CD8-positive, alpha-beta memory T cell (primary cell): ENCODE results near the gene LCMT1. TPM values are rescaled to one million over a fixed set of nuclear protein-coding genes. Genes with fewer than 3 reads are reported as not detected.

Experiments used
- CTCF ChIA-PET: fragments of 350-600 bp; sonication (Branson Sonifier 250); formaldehyde crosslinking; loops from one replicate; lab custom pipeline; 2021; ENCODE audit warnings: antibody characterized with exemption; lab: Charles Lee
- POLR2A ChIA-PET: fragments of 350-600 bp; sonication (Branson Sonifier 250); formaldehyde crosslinking; loops from one replicate; lab custom pipeline; 2021; ENCODE audit warnings: antibody characterized with exemption; lab: Charles Lee
- DNase-seq, 5 donors: peaks; one replicate each; pipeline versions ENCODE4 v3.0.0 to v3.0.0-alpha.2; 2020 to 2022; ENCODE audit warnings: mixed read lengths in 1 of 5
- H3K27ac ChIP-seq: one replicate; pipeline ENCODE4 v1.7.0; 2013; ENCODE audit warnings: low read depth, mild to moderate bottlenecking, low read length, moderate library complexity
- H3K27me3 ChIP-seq: 2 replicates; pipeline ENCODE4 v1.7.0; 2013; ENCODE audit warnings: low read length, mild to moderate bottlenecking; ENCODE audit not compliant: insufficient read depth, poor library complexity, severe bottlenecking
- H3K36me3 ChIP-seq: 2 replicates; pipeline ENCODE4 v1.7.0; 2013; ENCODE audit warnings: mild to moderate bottlenecking, low read length, moderate library complexity; ENCODE audit not compliant: insufficient read depth
- H3K4me1 ChIP-seq: 2 replicates; pipeline ENCODE4 v1.7.0; 2013; ENCODE audit warnings: mild to moderate bottlenecking, low read length, moderate library complexity; ENCODE audit not compliant: insufficient read depth
- H3K4me3 ChIP-seq: 2 replicates; pipeline ENCODE4 v1.7.0; 2013; ENCODE audit warnings: mild to moderate bottlenecking, low read length
- H3K9me3 ChIP-seq: 2 replicates; pipeline ENCODE4 v1.7.0; 2013; ENCODE audit warnings: mild to moderate bottlenecking, low read length
- H3K27ac Mint-ChIP-seq, 8 donors: one replicate each; pipeline ENCODE4 v1.8.0; 2020 to 2021; ENCODE audit warnings: mixed read lengths in 8 of 8, mild to moderate bottlenecking in 6 of 8, inconsistent platforms in 3 of 8, moderate library complexity in 3 of 8
- H3K27me3 Mint-ChIP-seq, 2 donors: one replicate each; pipeline ENCODE4 v1.8.0; 2020 to 2021; ENCODE audit warnings: mixed read lengths in 2 of 2, mild to moderate bottlenecking in 1 of 2, moderate library complexity in 1 of 2
- H3K36me3 Mint-ChIP-seq, 3 donors: one replicate each; pipeline ENCODE4 v1.8.0; 2020 to 2021; ENCODE audit warnings: mixed read lengths in 3 of 3, inconsistent platforms in 1 of 3, mild to moderate bottlenecking in 1 of 3
- H3K4me1 Mint-ChIP-seq, 3 donors: one replicate each; pipeline ENCODE4 v1.8.0; 2020 to 2021; ENCODE audit warnings: mixed read lengths in 3 of 3, inconsistent platforms in 1 of 3, mild to moderate bottlenecking in 1 of 3
- H3K4me3 Mint-ChIP-seq, 7 donors: one replicate each; pipeline ENCODE4 v1.8.0; 2020 to 2021; ENCODE audit warnings: mixed read lengths in 7 of 7, mild to moderate bottlenecking in 6 of 7, moderate library complexity in 4 of 7, inconsistent platforms in 2 of 7
- H3K9me3 Mint-ChIP-seq, 5 donors: one replicate each; pipeline ENCODE4 v1.8.0; 2020 to 2022; ENCODE audit warnings: mixed read lengths in 5 of 5, mild to moderate bottlenecking in 3 of 5, moderate library complexity in 2 of 5, inconsistent platforms in 1 of 5
- polyA plus RNA-seq: library from polyadenylated mRNA; unstranded; fragments of 300-500 nt; fragmentation: Illumina TruSeq; gene quantifications from one replicate; pipeline ENCODE4 v1.2.3, GENCODE V29; 2021
- total RNA-seq, 2 experiments: library from RNA; stranded (reverse); gene quantifications; one replicate each; pipeline ENCODE4 v1.2.3, GENCODE V29; 2021

Gene LCMT1
- total and polyA plus RNA-seq, 3 experiments from 2014 or later: 43.6 to 54.3 (median 43.8) TPM

DNA sequence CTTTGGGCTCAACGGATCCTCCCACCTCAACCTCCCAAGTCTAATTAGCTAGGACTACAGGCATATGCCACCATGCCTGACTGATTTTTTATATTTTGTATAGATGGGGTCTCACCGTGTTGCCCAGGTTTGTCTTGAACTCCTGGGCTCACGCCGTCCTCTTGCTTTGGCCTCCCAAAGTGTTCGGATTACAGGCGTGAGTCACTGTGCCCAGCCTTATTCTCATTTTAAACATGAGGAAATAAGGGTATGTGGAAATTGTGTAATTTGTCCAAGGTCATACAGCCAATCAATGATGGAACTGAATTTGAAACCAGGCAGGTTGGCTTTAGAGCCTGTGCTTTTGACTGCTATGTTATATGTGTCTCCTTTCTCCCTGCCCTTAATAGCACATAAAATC is 77.8 kb downstream of the LCMT1 start:
- Histone ChIP-seq H3K4me1 (no peaks in the 10 kb centered on the region), H3K27ac (no peak overlapping the region), H3K4me3 (no peak overlapping the region), H3K27me3 (no peaks in the 10 kb centered on the region), H3K9me3 (no peaks in the 10 kb centered on the region), H3K36me3 (no peaks in the 10 kb centered on the region)
- Mint-ChIP-seq H3K4me1 (no peaks in the 10 kb centered on the region), H3K9me3 (peaks cover 0 to 2% (median 0%) of the 10 kb centered on the region in 5 donors), H3K27ac (peak overlapping the region in 1 of 8 donors; percentile 2), H3K27me3 (no peaks in the 10 kb centered on the region), H3K4me3 (no peak overlapping the region), H3K36me3 (peaks cover 0 to 2% (median 0%) of the 10 kb centered on the region in 3 donors)
- no peak for DNase-seq
- CTCF ChIA-PET: no interaction called here
- POLR2A ChIA-PET: no interaction called here

DNA sequence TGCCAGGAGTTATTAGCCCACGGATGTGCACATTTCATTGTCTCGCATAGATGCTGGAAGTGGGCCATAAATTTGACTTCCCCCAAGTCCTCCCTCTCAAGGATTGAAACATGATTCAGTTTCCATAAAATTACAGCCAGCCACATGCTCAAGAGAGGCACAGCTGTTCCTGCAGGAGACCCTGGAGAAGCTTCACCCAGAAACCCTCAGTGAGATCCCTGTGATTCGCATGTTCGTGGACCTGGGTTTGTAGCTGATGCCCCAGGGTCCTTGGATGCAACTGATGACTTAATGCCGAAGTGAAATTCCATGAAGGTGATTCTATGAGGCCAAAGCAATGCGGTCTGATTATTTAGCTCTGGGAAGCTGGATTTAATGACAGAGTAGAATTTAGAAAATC is 80.6 kb downstream of the LCMT1 start:
- CTCF ChIA-PET: no interaction called here
- no peak overlapping the region for H3K27ac Mint-ChIP-seq
- H3K27me3 Mint-ChIP-seq: no peaks in the 10 kb centered on the region
- Histone ChIP-seq H3K27ac (no peak overlapping the region), H3K27me3 (no peaks in the 10 kb centered on the region), H3K4me3 (no peak overlapping the region), H3K4me1 (no peaks in the 10 kb centered on the region), H3K9me3 (no peaks in the 10 kb centered on the region), H3K36me3 (no peaks in the 10 kb centered on the region)
- no peaks in the 10 kb centered on the region for H3K9me3 Mint-ChIP-seq
- H3K36me3 Mint-ChIP-seq: peaks cover 0 to 2% (median 0%) of the 10 kb centered on the region in 3 donors
- POLR2A ChIA-PET: no interaction called here
- DNase-seq: no peak
- no peak overlapping the region for H3K4me3 Mint-ChIP-seq
- H3K4me1 Mint-ChIP-seq: no peaks in the 10 kb centered on the region

DNA sequence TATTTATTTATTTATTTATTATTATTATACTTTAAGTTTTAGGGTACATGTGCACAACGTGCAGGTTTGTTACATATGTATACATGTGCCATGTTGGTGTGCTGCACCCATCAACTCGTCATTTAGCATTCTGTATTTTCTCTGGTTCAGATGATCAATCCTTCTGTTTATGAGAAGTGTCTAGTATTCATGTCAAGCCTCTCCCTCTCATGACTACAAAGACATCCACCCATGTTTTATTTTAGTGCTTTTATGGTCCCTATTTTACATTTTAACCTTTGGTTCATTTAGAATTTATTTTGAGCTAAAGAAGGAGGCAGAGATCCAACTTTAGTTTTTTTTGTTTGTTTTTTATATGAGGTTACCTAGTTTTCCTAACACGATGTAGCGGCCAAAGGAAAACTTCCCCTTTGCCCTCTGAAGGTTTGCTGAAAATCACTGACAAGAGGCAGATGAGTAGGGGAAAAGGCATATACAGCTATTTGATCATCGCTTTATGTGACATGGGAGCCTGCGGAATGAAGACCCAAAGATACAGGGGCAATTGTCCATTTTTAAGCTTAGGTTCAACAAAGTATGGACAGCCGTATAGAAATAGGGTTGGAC is 82.8 kb downstream of the LCMT1 start:
- no peaks in the 10 kb centered on the region for H3K9me3 Mint-ChIP-seq
- no peak overlapping the region for H3K4me3 Mint-ChIP-seq
- Histone ChIP-seq H3K9me3 (no peaks in the 10 kb centered on the region), H3K27me3 (no peaks in the 10 kb centered on the region), H3K27ac (no peak overlapping the region), H3K4me1 (no peaks in the 10 kb centered on the region), H3K4me3 (no peak overlapping the region), H3K36me3 (no peaks in the 10 kb centered on the region)
- ChIA-PET POLR2A (no interaction called here), CTCF (no interaction called here)
- peaks cover 0 to 2% (median 0%) of the 10 kb centered on the region in 3 donors for H3K36me3 Mint-ChIP-seq
- peak overlapping the region in 1 of 8 donors; percentile 69 for H3K27ac Mint-ChIP-seq
- no peak for DNase-seq
- H3K27me3 Mint-ChIP-seq: no peaks in the 10 kb centered on the region
- H3K4me1 Mint-ChIP-seq: no peaks in the 10 kb centered on the region

DNA sequence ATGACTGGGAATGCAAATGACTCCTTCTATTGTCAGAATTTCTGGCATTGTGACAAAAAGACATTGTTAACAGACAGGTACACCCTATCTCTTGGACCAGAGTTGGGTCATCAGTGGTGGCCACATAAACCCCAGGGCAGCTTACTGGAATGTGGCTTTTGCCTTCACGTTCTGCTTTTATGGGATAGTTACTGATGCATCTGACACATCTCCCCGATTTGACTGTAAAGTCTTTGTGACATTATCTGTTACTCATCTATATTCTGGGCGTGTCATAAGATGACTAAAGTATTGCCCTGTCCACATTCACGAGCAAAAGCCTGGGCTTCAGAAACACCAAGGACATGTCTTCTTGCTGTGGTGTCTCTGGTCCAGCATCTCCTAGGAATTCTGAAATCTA is 86.5 kb downstream of the LCMT1 start:
- no peaks in the 10 kb centered on the region for H3K9me3 Mint-ChIP-seq
- CTCF ChIA-PET: no interaction called here
- no peaks in the 10 kb centered on the region for H3K9me3 ChIP-seq
- no peaks in the 10 kb centered on the region for H3K36me3 ChIP-seq
- no peaks in the 10 kb centered on the region for H3K27me3 ChIP-seq
- no peak overlapping the region for H3K4me3 Mint-ChIP-seq
- no peak overlapping the region for H3K27ac ChIP-seq
- DNase-seq: no peak
- H3K27ac Mint-ChIP-seq: no peak overlapping the region
- H3K4me1 ChIP-seq: no peaks in the 10 kb centered on the region
- H3K4me1 Mint-ChIP-seq: no peaks in the 10 kb centered on the region
- no peaks in the 10 kb centered on the region for H3K36me3 Mint-ChIP-seq
- POLR2A ChIA-PET: interaction anchor here (0.6 kb wide), 1 partner anchor 1719 kb away, joined by 3 read pairs; no protein-coding TSS in a partner anchor
- no peaks in the 10 kb centered on the region for H3K27me3 Mint-ChIP-seq
- no peak overlapping the region for H3K4me3 ChIP-seq

DNA sequence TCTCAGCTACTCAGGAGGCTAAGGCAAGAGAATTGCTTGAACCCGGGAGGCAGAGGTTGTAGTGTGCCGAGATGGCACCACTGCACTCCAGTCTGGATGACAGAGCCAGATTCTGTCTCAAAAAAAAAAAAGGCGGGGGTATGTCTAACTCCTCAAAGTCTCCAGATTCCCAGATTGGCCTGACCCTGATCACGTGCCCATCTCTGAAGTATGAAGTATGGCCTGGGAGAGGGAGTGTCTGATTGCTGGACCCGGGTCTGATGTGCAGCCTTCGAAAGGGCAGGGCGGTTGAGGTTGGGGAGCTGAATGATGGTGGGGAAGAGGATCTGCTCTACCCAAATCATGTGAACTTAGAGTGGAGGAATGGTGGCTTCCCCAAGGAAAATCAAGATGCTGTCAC is 87.9 kb downstream of the LCMT1 start:
- Mint-ChIP-seq H3K4me3 (no peak overlapping the region), H3K36me3 (no peaks in the 10 kb centered on the region), H3K9me3 (no peaks in the 10 kb centered on the region), H3K27ac (no peak overlapping the region), H3K4me1 (no peaks in the 10 kb centered on the region), H3K27me3 (no peaks in the 10 kb centered on the region)
- Histone ChIP-seq H3K4me1 (no peaks in the 10 kb centered on the region), H3K4me3 (no peak overlapping the region), H3K9me3 (no peaks in the 10 kb centered on the region), H3K27me3 (no peaks in the 10 kb centered on the region), H3K27ac (no peak overlapping the region), H3K36me3 (no peaks in the 10 kb centered on the region)
- CTCF ChIA-PET: no interaction called here
- DNase-seq: no peak
- POLR2A ChIA-PET: no interaction called here

DNA sequence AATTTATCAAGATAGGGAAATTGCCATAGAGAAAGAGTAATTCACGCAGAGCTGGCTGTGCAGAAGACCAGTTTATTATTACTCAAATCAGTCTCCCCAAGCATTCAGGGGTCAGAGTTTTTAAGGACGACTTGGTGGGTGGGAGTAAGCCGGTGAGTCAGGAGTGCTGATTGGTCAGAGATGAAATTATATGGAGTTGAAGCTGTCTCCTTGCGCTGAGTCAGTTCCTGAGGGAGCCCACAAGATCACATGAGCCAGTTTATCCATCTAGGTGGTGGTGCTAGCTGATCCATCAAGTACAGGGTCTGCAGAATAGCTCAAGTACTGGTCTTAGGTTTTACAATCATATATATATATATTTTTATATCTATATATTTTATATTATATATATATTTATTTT is 99.2 kb downstream of the LCMT1 start:
- H3K27ac ChIP-seq: no peak overlapping the region
- no peak overlapping the region for H3K4me3 ChIP-seq
- Mint-ChIP-seq H3K36me3 (no peaks in the 10 kb centered on the region), H3K4me3 (no peak overlapping the region), H3K4me1 (no peaks in the 10 kb centered on the region), H3K27me3 (no peaks in the 10 kb centered on the region), H3K9me3 (no peaks in the 10 kb centered on the region), H3K27ac (no peak overlapping the region)
- ChIA-PET POLR2A (no interaction called here), CTCF (no interaction called here)
- no peaks in the 10 kb centered on the region for H3K4me1 ChIP-seq
- DNase-seq: no peak
- H3K27me3 ChIP-seq: no peaks in the 10 kb centered on the region
- no peaks in the 10 kb centered on the region for H3K9me3 ChIP-seq
- H3K36me3 ChIP-seq: no peaks in the 10 kb centered on the region

DNA sequence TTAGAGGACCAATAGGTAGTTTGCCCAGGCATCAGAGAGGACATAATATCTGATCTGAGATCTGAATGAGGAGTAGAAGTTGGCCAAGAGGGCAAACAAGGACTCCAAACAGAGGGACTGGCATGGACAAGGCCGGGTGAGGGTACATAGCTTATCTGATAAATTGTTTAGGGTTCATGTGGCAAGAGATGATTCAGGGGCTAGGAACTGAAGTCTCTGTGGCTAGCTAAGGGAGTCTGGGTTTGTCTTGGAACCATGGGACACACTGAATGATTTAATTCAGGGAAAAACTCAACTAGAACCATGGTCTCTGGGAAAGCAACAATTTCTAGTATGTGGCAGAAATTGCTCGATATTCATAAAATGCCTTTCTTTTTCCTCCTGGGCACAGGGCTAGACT is 101.1 kb downstream of the LCMT1 start:
- Histone ChIP-seq H3K27me3 (no peaks in the 10 kb centered on the region), H3K27ac (no peak overlapping the region), H3K4me1 (no peaks in the 10 kb centered on the region), H3K36me3 (no peaks in the 10 kb centered on the region), H3K4me3 (no peak overlapping the region), H3K9me3 (no peaks in the 10 kb centered on the region)
- no peak overlapping the region for H3K27ac Mint-ChIP-seq
- no peaks in the 10 kb centered on the region for H3K36me3 Mint-ChIP-seq
- no peak for DNase-seq
- H3K27me3 Mint-ChIP-seq: peaks cover 0 to 4% of the 10 kb centered on the region in 2 donors
- CTCF ChIA-PET: no interaction called here
- H3K9me3 Mint-ChIP-seq: no peaks in the 10 kb centered on the region
- POLR2A ChIA-PET: no interaction called here
- no peaks in the 10 kb centered on the region for H3K4me1 Mint-ChIP-seq
- H3K4me3 Mint-ChIP-seq: no peak overlapping the region

DNA sequence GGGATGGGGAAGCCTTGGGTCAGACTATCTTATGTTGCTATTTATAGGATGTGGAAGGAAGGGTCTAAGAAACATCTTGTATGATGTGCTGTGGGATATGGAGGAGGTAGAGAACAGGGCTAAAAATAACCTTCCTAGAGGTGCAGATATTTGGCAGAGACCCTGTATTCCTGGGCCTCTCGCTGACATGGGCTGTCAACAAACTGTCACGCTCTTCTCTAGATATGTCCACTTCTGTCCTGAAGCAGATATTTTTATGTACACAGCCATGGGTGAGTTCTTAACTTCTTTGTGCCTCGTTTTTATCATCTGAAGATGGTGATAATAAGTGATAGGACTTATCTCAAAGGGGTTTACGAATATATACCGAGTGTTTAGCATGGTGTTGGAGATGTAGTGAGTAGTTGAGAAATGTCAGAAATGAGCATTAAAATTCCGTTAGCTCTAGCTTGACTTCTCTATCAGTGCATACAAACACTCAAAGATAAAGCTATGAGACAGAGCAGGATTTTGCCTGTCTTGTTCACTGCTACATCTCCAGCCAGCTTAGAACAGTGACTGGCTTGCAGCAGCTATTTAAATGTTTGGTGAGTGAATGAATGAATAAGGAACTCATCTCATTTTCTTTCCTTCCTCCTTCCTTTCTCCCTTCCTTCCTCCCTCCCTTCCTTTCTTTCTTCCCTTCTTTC is 102.3 kb downstream of the LCMT1 start:
- H3K9me3 Mint-ChIP-seq: no peaks in the 10 kb centered on the region
- Histone ChIP-seq H3K4me1 (no peaks in the 10 kb centered on the region), H3K4me3 (no peak overlapping the region), H3K27me3 (no peaks in the 10 kb centered on the region), H3K9me3 (no peaks in the 10 kb centered on the region), H3K27ac (no peak overlapping the region), H3K36me3 (no peaks in the 10 kb centered on the region)
- H3K27me3 Mint-ChIP-seq: peaks cover 4% of the 10 kb centered on the region in 2 donors
- no peaks in the 10 kb centered on the region for H3K4me1 Mint-ChIP-seq
- H3K27ac Mint-ChIP-seq: no peak overlapping the region
- no peaks in the 10 kb centered on the region for H3K36me3 Mint-ChIP-seq
- DNase-seq: no peak
- no peak overlapping the region for H3K4me3 Mint-ChIP-seq
- POLR2A ChIA-PET: no interaction called here
- CTCF ChIA-PET: no interaction called here
